Activated naive CD8-positive, alpha-beta T cell treated with anti-CD3 and anti-CD28 coated beads, Interleukin-2, amount 50 U/mL, for 16 hours (primary cell): ENCODE measurements around the gene SLC30A1.
"Not testable (repeated sequence)": the region's sequence is repeated elsewhere in the genome, so short reads cannot be mapped to it uniquely, and the experiment has no call there.

ENCODE experiments used
- DNase-seq: peaks from one replicate; pipeline ENCODE4 v3.0.0-alpha.2; 2020; ENCODE audit warnings: low read depth, low spot score

Gene SLC30A1

DNA sequence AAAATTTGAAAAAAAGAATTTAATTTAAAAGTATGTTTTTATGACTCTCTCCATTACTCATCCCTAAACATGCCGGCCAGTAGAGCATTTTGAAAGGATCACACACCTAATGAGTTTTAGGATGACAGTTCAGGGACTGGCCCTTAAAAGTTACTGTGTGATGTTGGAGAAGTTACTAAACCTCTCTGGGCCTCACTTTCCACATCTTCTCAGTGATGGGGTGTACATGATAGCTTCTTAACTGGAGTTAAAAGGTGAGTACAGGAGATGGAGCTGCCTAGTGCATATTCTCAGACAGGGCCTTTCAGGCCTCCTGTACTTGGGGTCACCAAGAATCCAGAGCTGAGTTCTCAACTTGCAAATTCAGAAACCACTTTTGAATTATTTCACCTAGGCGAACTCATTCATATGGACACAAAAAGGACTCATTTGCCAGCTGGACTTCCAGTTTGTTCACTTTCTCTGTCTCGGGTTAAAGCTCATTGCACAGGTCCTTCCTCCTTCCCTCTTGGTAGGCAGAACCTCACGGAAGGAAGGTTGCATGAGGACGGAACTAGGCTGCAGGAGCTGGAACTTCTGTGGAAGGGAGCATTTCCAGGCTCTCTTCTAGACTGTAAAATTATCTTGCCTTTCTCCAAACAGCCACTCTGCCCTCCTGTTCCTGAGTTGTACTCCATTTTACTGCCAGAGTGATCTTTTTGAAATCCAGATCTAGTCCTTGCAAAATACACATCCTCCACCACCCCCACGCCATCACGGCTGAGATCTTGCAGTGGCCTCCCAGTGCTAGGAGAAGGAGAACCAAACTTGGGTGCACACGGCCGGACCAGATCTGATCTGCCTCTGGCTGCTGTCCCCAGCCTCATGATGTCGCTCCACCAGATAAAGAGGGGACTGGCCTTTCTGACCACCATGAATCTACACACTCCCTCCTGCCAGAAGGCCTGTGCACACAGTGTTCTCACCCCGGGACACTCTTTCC is 4.3 kb upstream of the SLC30A1 start:
- no peak for DNase-seq

DNA sequence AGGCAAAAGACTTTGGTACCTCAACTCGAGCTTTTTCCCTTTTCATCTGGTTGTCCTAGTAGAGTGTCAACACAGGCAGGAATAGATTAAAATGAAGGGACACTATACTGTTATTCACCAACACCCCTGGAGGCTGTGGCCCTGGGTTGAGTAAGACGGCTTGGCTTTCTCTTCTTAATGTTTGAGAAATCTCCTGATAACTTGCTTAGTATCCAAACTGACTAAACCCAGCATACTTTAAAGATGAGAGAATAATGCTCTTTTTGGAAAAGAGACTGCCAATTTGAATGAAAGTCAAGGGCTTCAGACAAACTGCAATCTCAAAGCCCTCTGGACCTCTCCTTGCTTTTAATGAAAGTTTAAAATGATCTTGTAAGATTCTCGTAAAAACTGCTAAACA is 2.6 kb upstream of the SLC30A1 start:
- no peak for DNase-seq

DNA sequence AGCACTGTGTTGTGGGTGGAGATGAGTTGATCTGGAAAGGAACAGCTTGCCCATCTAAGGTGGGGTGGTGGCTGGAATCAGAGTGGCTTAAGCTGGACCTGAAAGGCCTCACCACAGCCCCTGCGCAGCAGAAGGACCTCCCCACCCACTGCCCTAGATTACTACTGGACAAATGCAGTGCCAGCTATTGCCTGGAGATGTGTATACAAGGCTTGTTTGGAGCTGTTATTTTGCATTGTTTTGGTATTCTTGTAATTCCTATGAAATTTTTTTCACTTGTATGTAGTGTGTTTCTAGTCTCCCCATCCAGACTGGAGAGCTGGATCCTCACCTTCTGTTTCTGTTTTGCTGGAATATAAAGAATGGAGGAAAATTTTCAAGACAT is 1.3 kb upstream of the SLC30A1 start:
- DNase-seq: no peak

DNA sequence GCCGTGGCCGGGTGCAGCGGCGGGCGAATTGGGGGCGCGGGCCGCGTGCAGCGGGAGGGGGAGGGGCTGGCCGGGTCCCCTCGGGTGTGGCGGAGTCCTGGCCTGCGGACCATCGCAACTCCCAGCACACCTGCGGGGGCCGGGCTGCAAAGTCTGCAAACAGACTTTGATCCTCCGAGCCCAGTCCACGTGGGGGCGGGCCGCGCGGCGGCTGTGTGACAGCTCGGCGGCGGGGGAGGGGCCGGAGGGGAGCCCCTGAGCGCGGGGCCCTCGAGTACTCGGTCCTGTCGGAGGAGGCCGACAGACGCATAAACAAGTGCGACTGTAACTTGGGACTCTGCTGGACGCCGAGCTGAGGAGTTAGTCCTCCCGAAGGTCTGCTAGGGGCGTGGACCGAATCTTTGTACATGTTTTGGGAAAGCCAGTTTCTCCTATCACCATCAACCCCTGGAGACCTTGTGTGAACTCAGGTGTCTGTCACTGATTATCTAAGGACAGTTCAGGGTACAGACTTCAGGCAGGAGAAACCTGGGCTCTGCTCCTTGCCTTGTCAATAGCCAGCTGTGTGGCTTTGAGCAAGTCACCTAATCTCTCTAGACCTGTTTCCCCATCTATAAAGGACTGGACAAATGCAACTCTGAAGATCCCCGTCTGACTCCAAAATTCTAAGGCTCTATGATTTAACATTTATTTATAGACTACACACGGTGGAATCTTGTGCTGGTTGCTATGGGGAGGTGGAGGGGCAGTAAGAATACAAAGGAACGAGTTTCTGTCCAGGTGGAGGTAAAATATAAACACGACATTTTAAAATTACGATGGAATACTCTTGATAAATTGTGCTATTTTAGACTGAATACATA is 710 bp upstream of the SLC30A1 start:
- no peak for DNase-seq

DNA sequence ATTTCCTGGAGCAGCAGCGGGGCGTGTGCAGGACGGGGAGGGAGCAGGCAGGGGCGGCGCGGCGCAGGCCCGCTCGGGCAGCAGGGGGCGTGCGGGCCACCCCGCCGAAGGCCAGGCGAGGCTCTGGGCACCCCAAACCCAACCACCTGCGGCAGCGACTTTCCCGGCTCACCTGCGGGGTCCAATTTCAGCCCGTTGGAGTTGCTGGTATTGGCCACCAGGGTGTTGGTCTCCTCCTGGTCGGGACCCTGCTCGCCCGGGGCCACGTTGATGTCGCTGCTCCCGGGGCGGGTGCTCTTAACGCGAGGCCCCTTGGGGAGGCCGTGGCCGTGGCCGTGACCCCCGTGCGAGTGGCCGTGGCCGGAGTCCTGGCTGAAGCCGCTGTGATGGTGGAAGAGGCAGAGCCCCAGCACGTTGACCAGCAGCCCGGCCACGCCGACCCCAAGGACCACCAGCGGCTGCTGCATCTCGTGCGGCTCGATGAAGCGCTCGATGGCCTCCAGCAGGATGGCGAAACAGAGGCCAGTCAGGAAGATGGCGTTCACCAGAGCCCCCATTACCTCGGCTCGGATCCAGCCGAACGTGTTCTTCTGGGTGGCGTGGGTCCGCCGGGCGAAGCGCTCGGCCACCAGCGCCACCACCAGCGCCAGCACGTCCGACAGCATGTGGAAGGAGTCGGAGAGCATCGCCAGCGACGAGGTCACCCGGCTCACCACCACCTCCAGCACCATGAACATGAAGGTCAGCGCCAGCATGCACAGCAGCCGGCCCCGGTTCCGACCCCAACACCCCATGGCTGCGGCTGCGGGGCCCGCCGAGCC is 932 bp downstream of the SLC30A1 start:
- DNase-seq: peak; percentile 30

DNA sequence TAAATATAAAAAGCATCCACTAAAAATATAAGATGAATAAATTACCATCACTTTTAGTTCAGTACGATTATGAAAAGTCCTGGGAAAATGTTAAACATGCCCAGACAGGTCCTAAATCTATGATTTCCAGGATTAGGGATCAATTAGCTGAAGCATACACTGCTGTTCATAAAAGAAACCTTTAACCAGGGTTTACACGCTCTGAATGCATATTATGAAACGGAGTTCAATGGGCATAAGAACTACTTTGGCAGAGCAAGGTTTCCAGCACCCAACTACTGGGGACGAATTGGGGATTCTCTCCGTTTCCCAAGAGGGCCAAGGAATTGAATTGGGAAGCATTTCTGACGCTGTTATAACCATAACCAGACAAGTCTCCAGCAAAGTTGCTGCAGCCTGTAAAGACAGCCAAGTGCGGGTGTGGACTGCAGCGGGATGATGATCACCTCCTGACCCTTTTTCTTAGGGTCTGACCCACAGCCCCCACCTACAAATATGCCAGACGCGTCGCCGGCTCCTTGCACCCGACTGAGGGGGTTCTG is 1.6 kb downstream of the SLC30A1 start:
- DNase-seq: no peak

DNA sequence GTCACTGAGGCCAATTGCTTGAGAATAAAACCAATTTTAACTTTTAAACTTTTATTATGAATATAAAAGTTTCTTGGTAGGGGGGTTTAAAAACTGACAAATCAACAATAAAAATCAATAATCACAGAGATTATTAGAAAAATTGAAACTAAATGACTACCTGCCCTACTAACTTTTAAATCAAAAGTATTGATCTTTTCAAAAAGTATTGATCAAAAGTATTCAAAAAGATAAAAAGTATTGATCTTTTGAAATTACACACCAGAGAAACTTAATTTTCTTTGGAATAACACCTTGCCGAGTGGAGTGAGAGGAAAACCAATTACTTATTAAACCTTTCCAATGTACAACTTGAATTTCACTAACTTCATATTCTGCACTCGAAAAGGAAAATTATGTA is 2.2 kb downstream of the SLC30A1 start:
- no peak for DNase-seq

DNA sequence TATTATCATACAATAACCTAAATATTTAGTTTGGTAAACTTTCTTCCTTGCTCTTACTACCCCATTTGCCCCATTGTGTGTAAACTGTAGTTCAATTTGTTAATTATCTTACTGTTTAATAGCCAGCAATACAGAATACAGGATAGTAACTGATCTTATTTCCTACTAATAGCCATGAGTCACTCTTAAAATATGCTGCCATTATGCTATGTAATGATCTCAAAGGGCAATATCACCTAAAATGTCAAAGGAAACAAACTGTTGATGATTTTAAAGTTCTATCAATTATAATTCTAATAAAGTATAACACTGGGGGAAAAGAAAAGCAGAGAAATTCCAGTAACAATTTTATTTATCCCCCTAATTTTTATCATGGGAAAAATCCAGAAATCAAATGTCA is 4.3 kb downstream of the SLC30A1 start:
- DNase-seq: no peak

DNA sequence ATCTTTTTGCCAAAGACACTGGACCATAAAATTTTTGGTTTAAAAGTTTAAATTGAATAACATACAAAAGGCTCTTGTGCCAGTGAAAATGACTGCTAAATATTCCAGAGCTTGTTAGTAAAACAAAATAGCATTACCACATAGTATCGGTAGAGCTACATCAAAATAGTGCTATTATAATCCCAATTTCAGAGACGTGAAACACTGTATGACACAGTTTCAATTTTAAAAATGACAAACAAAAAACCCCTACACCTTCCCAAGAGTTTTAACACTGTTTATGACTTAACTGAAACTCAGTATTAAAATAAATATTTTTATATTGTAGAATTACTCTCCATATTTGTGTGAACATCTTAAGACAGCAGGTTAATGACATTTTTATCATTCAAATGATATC is 7.0 kb downstream of the SLC30A1 start:
- DNase-seq: no peak

DNA sequence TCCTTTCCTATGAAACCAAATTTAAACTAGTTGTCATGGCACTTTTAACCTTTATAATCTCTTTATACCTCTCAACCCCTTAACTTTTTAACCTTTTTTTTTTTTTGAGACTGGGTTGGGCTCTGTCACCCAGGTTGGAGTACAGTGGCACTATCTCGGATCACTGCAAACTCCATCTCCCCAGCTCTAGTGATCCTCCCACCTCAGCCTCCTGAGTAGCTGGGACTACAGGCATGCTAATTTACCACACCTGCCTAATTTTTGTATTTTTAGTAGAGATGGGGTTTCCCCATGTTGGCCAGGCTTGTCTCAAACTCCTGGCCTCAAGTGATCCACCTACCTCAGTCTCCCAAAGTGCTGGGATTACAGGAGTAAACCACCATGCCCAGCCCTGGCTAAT is 8.6 kb downstream of the SLC30A1 start:
- DNase-seq: not testable (repeated sequence)

DNA sequence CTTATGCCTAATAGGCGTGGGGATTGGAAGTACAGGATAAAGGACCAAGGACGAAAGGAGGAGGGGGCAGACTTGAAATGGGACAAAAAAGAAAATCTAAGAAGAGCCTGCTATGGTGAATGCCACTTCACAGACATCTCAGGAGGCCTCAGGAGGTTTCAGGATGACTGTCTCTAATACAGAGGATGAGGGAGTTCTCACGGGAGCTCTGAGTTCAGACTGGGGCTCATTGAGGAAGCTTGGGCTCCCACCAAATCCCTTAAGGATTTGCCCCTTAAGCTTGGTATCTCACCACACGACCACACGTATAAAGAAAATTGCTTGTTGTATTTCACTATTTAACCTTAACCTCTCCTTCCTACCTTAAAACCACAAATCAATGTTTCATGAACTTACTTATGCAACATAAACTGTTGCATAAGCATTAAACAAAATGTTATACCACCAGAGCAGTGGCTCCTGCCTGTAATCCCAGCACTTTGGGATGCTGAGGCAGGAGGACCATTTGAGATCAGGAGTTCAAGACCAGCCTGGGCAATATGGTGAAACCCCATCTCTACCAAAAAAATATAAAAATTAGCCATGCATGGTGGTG is 12.4 kb downstream of the SLC30A1 start:
- DNase-seq: no peak

DNA sequence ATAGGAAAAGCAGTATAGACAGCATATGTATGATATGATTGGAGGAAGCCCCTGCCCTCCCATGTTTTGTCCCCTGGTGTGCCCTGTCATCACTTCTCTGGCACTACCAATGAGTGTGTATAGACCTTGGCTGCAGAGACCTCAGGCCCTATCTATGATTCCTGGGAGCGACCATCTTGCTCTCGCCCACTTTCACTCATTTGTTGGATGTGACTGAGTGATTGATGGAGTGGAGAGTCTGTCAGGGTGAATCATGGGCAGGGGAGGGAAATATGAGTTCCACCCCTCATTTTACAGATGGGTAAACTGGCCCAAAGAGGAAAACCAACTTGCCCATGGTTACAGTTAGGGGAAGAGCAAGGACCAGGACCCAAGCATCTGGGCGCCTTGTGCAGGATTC is 14.9 kb downstream of the SLC30A1 start:
- no peak for DNase-seq

DNA sequence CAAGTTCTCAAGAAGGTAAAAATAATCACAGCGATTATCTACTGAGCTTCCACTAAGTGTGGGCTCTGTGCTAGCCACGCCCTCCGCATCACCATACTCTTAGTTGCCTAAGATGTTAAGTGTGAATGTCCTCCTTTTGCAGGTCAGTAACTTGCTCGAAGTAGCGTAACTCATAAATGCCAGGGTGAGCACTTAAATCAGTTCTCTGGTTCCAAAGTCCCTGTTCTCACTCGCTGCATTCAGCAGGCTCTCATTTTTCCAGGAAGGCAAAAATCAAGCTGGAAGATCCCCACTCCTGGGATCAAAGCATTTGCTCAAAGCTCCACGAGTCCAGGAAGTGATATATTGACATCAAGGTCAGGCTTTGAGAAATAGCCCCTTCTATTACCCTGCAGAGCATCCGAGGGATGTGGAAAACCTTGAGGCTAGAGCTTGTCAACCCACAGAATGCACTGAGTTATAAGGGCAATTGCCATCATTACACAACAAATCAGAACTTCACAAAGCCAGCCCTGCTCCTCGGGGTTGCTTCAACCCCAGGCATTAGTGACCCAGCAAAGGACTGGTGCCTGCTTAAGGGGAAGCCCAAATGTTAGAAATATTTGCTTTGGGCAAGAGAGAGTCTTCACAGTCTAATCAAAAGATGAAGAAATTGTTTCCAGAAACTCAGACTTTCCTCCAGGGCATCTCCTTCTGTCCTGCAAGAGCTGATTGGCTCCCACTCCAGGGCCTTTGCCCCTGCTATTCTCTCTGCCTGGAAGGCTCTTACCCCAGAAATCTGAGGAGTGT is 19.5 kb downstream of the SLC30A1 start:
- no peak for DNase-seq

DNA sequence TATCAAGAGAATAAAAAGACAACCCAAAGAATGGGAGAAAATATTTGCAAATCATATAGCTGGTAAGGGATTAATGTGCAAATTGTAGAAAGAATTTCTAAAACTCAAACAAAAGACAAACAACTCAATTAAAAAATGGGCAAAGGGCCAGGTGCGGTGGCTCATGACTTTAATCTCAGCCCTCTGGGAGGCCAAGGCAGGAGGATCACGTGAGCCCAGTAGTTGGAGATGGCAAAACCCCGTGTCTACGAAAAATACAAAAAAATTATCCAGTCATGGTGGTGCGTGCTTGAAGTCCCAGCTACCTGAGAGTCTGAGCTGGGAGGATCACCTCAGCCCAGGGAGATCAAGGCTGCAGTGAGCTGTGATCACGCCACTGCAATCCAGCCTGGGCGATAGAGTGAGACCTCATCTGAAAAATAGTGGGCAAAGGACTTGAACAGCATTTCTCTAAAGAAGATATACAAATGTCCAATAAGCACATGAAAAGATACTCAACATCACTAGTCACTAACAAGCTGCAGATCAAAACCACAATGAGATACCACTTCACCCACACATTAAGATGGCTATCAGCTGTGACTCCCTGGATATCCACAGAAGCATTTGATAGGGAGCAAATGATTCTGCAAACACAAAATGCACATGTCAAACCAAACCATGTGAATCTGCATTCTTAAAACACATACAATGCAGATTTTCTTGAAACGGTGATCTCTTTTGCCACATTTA is 20.9 kb downstream of the SLC30A1 start:
- no peak for DNase-seq

DNA sequence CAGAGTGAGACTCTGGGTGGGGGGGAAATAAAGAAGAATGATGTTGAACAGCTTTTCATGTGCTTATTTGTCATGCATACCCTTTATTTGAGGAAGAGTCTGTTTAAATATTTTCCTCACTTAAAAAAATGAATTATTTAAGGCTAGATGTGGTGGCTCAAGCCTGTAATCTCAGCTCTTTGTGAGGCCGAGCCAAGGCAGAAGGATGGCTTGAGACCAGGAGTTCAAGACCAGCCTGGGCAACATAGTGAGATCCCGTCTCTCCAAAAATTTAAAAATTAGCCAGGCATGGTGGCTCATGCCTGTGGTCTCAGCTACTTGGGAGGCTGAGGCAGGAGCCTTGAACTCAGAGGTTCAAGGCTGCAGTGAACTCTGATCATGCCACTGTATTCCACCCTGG is 25.4 kb downstream of the SLC30A1 start:
- no peak for DNase-seq

DNA sequence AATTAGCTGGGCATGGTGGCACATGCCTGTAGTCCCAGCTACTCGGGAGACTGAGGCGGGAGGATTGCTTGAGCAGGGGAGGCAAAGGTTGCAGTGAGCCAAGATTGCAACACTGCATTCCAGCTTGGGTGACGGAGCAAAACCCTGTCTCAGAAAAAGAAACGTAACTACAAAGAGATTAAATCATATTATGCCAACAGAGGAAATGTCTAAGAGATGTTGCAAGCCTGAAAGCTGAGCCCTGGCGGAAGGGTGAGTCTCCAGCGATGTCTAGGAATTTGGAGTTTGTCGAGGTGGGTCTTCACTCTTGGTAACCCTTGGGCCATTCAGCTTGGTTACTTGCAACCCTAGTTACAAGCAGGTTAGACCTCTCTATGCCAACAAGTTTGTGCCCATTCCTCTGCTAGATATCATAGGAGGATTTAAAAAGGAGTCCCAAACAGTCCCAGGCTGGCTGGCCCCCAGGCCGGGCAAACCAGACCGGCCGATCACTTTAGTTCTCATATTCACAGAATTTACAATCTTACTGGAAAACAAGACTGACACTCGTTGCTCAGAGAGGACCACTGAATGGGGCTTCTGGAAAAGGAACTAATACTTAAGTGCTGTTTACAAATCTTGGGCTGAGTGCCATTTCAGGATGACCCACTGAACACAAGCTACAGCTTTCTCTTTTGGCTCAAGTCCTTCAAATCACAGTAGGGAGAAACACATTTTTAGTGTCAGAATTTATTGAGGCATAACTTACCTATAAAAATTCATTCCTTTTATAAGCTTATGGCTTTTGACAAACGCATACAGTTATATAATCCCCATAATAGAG is 27.1 kb downstream of the SLC30A1 start:
- DNase-seq: no peak

DNA sequence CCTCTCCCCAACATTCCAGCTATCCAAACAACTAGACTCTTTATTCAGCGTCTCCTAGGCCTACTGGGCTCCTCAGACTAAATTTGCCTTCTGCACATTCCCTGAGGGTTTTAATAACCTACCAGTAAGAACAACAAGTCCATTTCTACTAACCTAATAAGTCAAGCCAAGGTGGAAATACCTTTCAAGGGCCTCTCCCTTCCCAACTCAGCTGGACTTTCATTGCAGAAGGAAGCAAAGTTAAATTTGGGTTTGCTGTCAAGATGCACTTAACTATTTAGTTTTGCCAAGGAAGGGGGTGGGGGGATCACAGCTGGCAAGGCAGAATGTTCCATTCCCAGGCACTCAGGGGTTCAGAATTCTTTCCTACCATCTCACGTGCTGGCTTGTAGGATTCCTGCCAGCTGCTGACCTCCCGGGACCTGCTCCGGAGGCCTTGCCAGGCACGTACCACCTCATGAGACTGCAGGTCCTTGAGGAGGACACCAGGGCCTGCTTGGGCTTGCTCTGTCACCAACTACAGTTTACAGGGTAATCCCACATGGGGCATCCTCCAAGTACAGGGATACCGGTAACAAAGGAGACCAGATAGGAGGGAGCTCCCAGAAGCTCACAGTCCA is 29.8 kb downstream of the SLC30A1 start:
- DNase-seq: no peak
